NCI-H2107 treated with DMSO at 0.1 percent for 48 hours (cell line): ENCODE data around the gene CTAG1A.
"Not testable (repeated sequence)": the region's sequence is repeated elsewhere in the genome, so short reads cannot be mapped to it uniquely, and the experiment has no call there.

Experiments
- DNase-seq: peaks from one replicate; lab custom pipeline; 2025; ENCODE audit not compliant: unreplicated experiment; lab: John Stamatoyannopoulos, UW

CTAG1A gene

GRCh38 chrX:154584585-154585183 lies at the start of gene CTAG1A:
Gene CTAG1A (plus strand): TSS chrX:154585133. CDS start chrX:154585207, 74 bp downstream.
- DNase-seq = not testable (repeated sequence)

GRCh38 chrX:154535892-154536291 lies 49.0 kb upstream of the CTAG1A start:
- no peak for DNase-seq

- no peak for DNase-seq
Measured at GRCh38 chrX:154539077-154539476, 45.9 kb upstream of the CTAG1A start.

GRCh38 chrX:154540365-154540764 lies 44.6 kb upstream of the CTAG1A start:
- not testable (repeated sequence) for DNase-seq

- no peak for DNase-seq
Measured at GRCh38 chrX:154540897-154541535, 43.9 kb upstream of the CTAG1A start.

- DNase-seq = no peak
Measured at GRCh38 chrX:154541589-154541895, 43.4 kb upstream of the CTAG1A start.

- no peak for DNase-seq
Measured at GRCh38 chrX:154541896-154542722, 42.8 kb upstream of the CTAG1A start.

GRCh38 chrX:154542723-154543424 lies 42.1 kb upstream of the CTAG1A start:
- no peak for DNase-seq

GRCh38 chrX:154545673-154546274 lies 39.2 kb upstream of the CTAG1A start:
- DNase-seq = no peak

GRCh38 chrX:154546354-154547244 lies 38.3 kb upstream of the CTAG1A start, which contains the start of gene G6PD:
Gene G6PD (minus strand): TSS chrX:154546846. CDS start chrX:154546155, 691 bp downstream.
- DNase-seq = no peak

GRCh38 chrX:154547245-154548027 lies 37.5 kb upstream of the CTAG1A start, which contains the start of gene IKBKG:
Gene IKBKG (plus strand): TSS chrX:154547620. CDS start chrX:154552003, 4,383 bp downstream.
- DNase-seq = peak; percentile 87

- no peak for DNase-seq
Measured at GRCh38 chrX:154548028-154548316, 37.0 kb upstream of the CTAG1A start.

GRCh38 chrX:154549766-154550165 lies 35.2 kb upstream of the CTAG1A start:
- no peak for DNase-seq

- not testable (repeated sequence) for DNase-seq
Measured at GRCh38 chrX:154552112-154552806, 32.7 kb upstream of the CTAG1A start.

- not testable (repeated sequence) for DNase-seq
Measured at GRCh38 chrX:154558060-154558690, 26.8 kb upstream of the CTAG1A start.

- DNase-seq = not testable (repeated sequence)
Measured at GRCh38 chrX:154558896-154559295, 26.0 kb upstream of the CTAG1A start.

GRCh38 chrX:154560326-154560725 lies 24.6 kb upstream of the CTAG1A start:
- not testable (repeated sequence) for DNase-seq

- not testable (repeated sequence) for DNase-seq
Measured at GRCh38 chrX:154562295-154562694, 22.6 kb upstream of the CTAG1A start.
